K562 (cell line): ENCODE results near the gene DPM2. TPM values are rescaled to one million over a fixed set of nuclear protein-coding genes. Genes with fewer than 3 reads are reported as not detected.
A peak's percentile ranks its signal among the peaks of the same experiment; 100 is the strongest.

Experiments used
- ESRRA ChIP-seq: fragments of 450-650 bp; IDR thresholded peaks from 2 replicates; pipeline ENCODE4 v1.6.1; 2014; ENCODE audit warnings: low read depth, mild to moderate bottlenecking, moderate library complexity, borderline replicate concordance
- KHSRP ChIP-seq: fragments of 450-650 bp; IDR thresholded peaks from 2 replicates; pipeline ENCODE4 v1.6.1; 2017
- SMARCA4 ChIP-seq: fragments of 450-650 bp; IDR thresholded peaks from 2 replicates; pipeline ENCODE4 v1.6.1; 2016
- ZBTB1 ChIP-seq: sonication (generic); formaldehyde crosslinking; IDR thresholded peaks from 2 replicates; pipeline ENCODE4 v1.8.1; 2023; ENCODE audit warnings: missing genetic modification reagents, low read depth, mild to moderate bottlenecking, borderline replicate concordance
- ZNF217 ChIP-seq: sonication (generic); formaldehyde crosslinking; IDR thresholded peaks from 2 replicates; pipeline ENCODE4 v1.8.0; 2022; ENCODE audit warnings: mild to moderate bottlenecking, missing genetic modification reagents
- ZNF785 ChIP-seq: fragments of 250-450 bp; sonication (Bioruptor Pico); IDR thresholded peaks from 2 replicates; pipeline ENCODE4 v1.4.0; 2020; ENCODE audit warnings: mild to moderate bottlenecking
- polyA plus RNA-seq, 8 experiments: library from polyadenylated mRNA; depleted of rRNA in 4 of 8; stranded (reverse) in 5 of 8; unstranded in 3 of 8; fragments of >200 nt; fragmentation: Nextera tagmentation in 2 of 8; fragmentation: Illumina TruSeq in 1 of 8; extraction: Ambion mirVana in 2 of 8; extraction: Trizol in 1 of 8; gene quantifications; 2 replicates each; pipeline versions ENCODE4 v1.2.1 to v1.2.3, GENCODE V29; 2011 to 2014; ENCODE audit warnings: inconsistent platforms in 1 of 8, missing spikeins in 1 of 8
- total RNA-seq, 7 experiments: library from RNA; depleted of rRNA in 6 of 7; stranded (reverse); fragments of >200 nt in 6 of 7; fragmentation: Illumina TruSeq in 2 of 7; extraction: Trizol in 2 of 7; gene quantifications; 2 replicates each; pipeline versions ENCODE4 v1.2.1 to v1.2.3, GENCODE V29; 2011 to 2021; ENCODE audit warnings: low replicate concordance in 1 of 7
- TF ChIP-seq, protein P1 (sequence below), 2 experiments: fragments of 450-650 bp in 1 of 2; IDR thresholded peaks; 2 replicates each; pipeline ENCODE4 v1.6.1; 2011 to 2017; ENCODE audit warnings: low read depth in 2 of 2, antibody characterized with exemption in 1 of 2, borderline replicate concordance in 1 of 2, low read length in 1 of 2, mild to moderate bottlenecking in 1 of 2, mixed read lengths in 1 of 2; ENCODE audit not compliant: control insufficient read depth in 1 of 2
- TF ChIP-seq, protein P2 (sequence below), 3 experiments: IDR thresholded peaks in 2 of 3; conservative IDR thresholded peaks in 1 of 3; 2 replicates each; pipeline ENCODE4 v1.5.1; 2011 to 2012; ENCODE audit warnings: low read length in 3 of 3, mild to moderate bottlenecking in 3 of 3, control low read depth in 2 of 3, improper control_type of control experiment in 1 of 3, inconsistent platforms in 1 of 3, low read depth in 1 of 3, mixed read lengths in 1 of 3, moderate library complexity in 1 of 3; ENCODE audit not compliant: insufficient read depth in 2 of 3
- TF ChIP-seq, protein P3 (sequence below): fragments of 250-450 bp; sonication (Bioruptor Pico); IDR thresholded peaks from 2 replicates; pipeline ENCODE4 v1.8.0; 2021; ENCODE audit warnings: moderate library complexity, mild to moderate bottlenecking, inconsistent platforms
- TF ChIP-seq, protein P4 (sequence below): fragments of 250-450 bp; sonication (Bioruptor Pico); IDR thresholded peaks from 2 replicates; pipeline ENCODE4 v1.4.0; 2020; ENCODE audit warnings: mild to moderate bottlenecking, moderate library complexity
- TF ChIP-seq, protein P5 (sequence below): IDR thresholded peaks from 2 replicates; pipeline ENCODE4 v1.6.1; 2011; ENCODE audit not compliant: insufficient read length; ENCODE audit errors: extremely low read depth

The DPM2 gene
- total and polyA plus RNA-seq, 9 of the 15 experiments (the other 6 are each of a cell fraction or from before 2014, with no cell fraction given): 43.5 to 126 (median 71.1) TPM

DNA sequence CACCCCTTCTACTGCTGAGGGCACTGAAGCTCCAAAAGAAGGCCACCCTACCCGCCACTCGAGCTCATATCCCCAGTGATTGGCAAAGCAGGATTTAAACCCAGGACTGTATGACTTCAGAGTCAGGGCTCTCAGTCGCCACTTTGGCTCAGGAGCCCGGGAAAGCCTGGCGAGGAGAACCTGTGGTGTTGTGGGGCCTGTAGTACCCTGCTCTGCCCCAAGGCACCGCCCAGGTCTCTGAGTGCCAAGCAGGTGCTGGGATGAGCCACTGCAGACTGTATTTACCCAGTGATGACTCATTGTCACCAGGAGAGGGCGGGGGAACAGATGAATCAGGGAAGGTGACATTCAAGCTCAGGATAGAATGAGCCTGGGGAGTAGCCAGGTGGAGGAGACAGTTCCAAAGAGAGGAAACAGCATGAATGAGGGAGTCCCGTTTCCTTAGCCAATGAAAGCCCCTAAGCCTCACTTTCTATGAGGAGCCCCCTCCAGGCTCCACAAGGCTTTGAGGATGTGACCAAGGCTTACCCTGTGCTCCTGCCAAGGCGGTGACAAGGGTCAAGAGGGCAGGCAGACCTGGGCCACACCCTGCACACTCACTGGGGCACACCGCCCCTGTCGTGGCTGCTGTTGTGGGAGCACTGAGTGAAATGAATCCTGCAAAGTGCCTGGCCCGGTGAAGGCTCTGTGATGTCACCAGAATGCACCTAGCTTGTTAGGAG lies 17.8 kb upstream of the DPM2 start (continued):
- TF ChIP-seq, protein P1, sequence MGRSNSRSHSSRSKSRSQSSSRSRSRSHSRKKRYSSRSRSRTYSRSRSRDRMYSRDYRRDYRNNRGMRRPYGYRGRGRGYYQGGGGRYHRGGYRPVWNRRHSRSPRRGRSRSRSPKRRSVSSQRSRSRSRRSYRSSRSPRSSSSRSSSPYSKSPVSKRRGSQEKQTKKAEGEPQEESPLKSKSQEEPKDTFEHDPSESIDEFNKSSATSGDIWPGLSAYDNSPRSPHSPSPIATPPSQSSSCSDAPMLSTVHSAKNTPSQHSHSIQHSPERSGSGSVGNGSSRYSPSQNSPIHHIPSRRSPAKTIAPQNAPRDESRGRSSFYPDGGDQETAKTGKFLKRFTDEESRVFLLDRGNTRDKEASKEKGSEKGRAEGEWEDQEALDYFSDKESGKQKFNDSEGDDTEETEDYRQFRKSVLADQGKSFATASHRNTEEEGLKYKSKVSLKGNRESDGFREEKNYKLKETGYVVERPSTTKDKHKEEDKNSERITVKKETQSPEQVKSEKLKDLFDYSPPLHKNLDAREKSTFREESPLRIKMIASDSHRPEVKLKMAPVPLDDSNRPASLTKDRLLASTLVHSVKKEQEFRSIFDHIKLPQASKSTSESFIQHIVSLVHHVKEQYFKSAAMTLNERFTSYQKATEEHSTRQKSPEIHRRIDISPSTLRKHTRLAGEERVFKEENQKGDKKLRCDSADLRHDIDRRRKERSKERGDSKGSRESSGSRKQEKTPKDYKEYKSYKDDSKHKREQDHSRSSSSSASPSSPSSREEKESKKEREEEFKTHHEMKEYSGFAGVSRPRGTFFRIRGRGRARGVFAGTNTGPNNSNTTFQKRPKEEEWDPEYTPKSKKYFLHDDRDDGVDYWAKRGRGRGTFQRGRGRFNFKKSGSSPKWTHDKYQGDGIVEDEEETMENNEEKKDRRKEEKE (IDR thresholded peaks at IDR 0.05; ENCODE audit: borderline replicate concordance in 1 of 2, control insufficient read depth in 1 of 2, low read depth in 2 of 2, low read length in 1 of 2): no peak
- TF ChIP-seq SMARCA4: peak; percentile 84
- no peak for TF ChIP-seq ZNF785 (CRISPR knock-in tag)
- no peak for TF ChIP-seq ZNF217 (CRISPR knock-in tag)
- TF ChIP-seq, protein P2, sequence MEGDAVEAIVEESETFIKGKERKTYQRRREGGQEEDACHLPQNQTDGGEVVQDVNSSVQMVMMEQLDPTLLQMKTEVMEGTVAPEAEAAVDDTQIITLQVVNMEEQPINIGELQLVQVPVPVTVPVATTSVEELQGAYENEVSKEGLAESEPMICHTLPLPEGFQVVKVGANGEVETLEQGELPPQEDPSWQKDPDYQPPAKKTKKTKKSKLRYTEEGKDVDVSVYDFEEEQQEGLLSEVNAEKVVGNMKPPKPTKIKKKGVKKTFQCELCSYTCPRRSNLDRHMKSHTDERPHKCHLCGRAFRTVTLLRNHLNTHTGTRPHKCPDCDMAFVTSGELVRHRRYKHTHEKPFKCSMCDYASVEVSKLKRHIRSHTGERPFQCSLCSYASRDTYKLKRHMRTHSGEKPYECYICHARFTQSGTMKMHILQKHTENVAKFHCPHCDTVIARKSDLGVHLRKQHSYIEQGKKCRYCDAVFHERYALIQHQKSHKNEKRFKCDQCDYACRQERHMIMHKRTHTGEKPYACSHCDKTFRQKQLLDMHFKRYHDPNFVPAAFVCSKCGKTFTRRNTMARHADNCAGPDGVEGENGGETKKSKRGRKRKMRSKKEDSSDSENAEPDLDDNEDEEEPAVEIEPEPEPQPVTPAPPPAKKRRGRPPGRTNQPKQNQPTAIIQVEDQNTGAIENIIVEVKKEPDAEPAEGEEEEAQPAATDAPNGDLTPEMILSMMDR (IDR thresholded peaks at IDR 0.05 in 2 of 3, conservative IDR thresholded peaks at IDR 0.05 in 1 of 3; ENCODE audit: insufficient read depth in 2 of 3, low read depth in 1 of 3, low read length in 3 of 3): peak; percentile 59 to 75 (median 62)
- TF ChIP-seq ZBTB1 (CRISPR knock-in tag): no peak
- TF ChIP-seq, protein P3, sequence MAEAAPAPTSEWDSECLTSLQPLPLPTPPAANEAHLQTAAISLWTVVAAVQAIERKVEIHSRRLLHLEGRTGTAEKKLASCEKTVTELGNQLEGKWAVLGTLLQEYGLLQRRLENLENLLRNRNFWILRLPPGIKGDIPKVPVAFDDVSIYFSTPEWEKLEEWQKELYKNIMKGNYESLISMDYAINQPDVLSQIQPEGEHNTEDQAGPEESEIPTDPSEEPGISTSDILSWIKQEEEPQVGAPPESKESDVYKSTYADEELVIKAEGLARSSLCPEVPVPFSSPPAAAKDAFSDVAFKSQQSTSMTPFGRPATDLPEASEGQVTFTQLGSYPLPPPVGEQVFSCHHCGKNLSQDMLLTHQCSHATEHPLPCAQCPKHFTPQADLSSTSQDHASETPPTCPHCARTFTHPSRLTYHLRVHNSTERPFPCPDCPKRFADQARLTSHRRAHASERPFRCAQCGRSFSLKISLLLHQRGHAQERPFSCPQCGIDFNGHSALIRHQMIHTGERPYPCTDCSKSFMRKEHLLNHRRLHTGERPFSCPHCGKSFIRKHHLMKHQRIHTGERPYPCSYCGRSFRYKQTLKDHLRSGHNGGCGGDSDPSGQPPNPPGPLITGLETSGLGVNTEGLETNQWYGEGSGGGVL (CRISPR knock-in tag): no peak
- peak; percentile 86 for TF ChIP-seq ESRRA
- TF ChIP-seq KHSRP: no peak
- TF ChIP-seq, protein P4, sequence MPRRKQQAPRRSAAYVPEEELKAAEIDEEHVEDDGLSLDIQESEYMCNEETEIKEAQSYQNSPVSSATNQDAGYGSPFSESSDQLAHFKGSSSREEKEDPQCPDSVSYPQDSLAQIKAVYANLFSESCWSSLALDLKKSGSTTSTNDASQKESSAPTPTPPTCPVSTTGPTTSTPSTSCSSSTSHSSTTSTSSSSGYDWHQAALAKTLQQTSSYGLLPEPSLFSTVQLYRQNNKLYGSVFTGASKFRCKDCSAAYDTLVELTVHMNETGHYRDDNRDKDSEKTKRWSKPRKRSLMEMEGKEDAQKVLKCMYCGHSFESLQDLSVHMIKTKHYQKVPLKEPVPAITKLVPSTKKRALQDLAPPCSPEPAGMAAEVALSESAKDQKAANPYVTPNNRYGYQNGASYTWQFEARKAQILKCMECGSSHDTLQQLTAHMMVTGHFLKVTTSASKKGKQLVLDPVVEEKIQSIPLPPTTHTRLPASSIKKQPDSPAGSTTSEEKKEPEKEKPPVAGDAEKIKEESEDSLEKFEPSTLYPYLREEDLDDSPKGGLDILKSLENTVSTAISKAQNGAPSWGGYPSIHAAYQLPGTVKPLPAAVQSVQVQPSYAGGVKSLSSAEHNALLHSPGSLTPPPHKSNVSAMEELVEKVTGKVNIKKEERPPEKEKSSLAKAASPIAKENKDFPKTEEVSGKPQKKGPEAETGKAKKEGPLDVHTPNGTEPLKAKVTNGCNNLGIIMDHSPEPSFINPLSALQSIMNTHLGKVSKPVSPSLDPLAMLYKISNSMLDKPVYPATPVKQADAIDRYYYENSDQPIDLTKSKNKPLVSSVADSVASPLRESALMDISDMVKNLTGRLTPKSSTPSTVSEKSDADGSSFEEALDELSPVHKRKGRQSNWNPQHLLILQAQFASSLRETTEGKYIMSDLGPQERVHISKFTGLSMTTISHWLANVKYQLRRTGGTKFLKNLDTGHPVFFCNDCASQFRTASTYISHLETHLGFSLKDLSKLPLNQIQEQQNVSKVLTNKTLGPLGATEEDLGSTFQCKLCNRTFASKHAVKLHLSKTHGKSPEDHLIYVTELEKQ: no peak
- TF ChIP-seq, protein P5, sequence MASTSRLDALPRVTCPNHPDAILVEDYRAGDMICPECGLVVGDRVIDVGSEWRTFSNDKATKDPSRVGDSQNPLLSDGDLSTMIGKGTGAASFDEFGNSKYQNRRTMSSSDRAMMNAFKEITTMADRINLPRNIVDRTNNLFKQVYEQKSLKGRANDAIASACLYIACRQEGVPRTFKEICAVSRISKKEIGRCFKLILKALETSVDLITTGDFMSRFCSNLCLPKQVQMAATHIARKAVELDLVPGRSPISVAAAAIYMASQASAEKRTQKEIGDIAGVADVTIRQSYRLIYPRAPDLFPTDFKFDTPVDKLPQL: no peak
